Tibial nerve (tissue), 4 donors: ENCODE results near the gene EPS8. TPM values are rescaled to one million over a fixed set of nuclear protein-coding genes. Genes with fewer than 3 reads are reported as not detected.

ENCODE experiments used
- DNase-seq, 2 donors: peaks; one replicate each; pipeline ENCODE4 v3.0.0-alpha.2; 2019; ENCODE audit warnings: low spot score in 2 of 2
- H3K27ac ChIP-seq, 4 donors: fragments of 200-600 bp; sonication (generic) in 3 of 4; one replicate each; pipeline ENCODE4 v1.5.1; 2017 to 2019; ENCODE audit warnings: mild to moderate bottlenecking in 1 of 4
- H3K27me3 ChIP-seq, 2 donors: fragments of 200-600 bp; sonication (generic) in 1 of 2; one replicate each; pipeline versions ENCODE4 v1.5.1 to v1.6.0; 2017 to 2019
- H3K36me3 ChIP-seq, 3 donors: fragments of 200-600 bp; sonication (generic); one replicate each; pipeline ENCODE4 v1.5.1; 2018 to 2019
- H3K4me1 ChIP-seq, 4 donors: fragments of 200-600 bp; sonication (generic) in 3 of 4; one replicate each; pipeline ENCODE4 v1.5.1; 2017 to 2019
- H3K4me3 ChIP-seq, 4 donors: fragments of 200-600 bp; sonication (generic) in 3 of 4; one replicate each; pipeline ENCODE4 v1.5.1; 2017 to 2019; ENCODE audit warnings: mild to moderate bottlenecking in 1 of 4, moderate library complexity in 1 of 4
- H3K9me3 ChIP-seq, 4 donors: fragments of 200-600 bp; sonication (generic) in 3 of 4; one replicate each; pipeline ENCODE4 v1.5.1; 2017 to 2019
- CTCF ChIP-seq, 5 experiments: fragments of 200-600 bp in 3 of 5; fragments of 450-650 bp in 2 of 5; sonication (generic) in 3 of 5; IDR thresholded peaks; one replicate each; pipeline ENCODE4 v1.5.1; 2016 to 2019; ENCODE audit warnings: antibody characterized with exemption in 5 of 5, mild to moderate bottlenecking in 3 of 5, moderate library complexity in 2 of 5
- EP300 ChIP-seq, 2 donors: sonication (generic); formaldehyde crosslinking; IDR thresholded peaks; one replicate each; pipeline ENCODE4 v1.6.1; 2017; ENCODE audit warnings: antibody characterized with exemption in 2 of 2, mild to moderate bottlenecking in 1 of 2
- POLR2A ChIP-seq, 2 donors: fragments of 450-650 bp; IDR thresholded peaks; one replicate each; pipeline ENCODE4 v1.6.1; 2017; ENCODE audit warnings: antibody characterized with exemption in 2 of 2, mild to moderate bottlenecking in 2 of 2, moderate library complexity in 2 of 2
- WGBS, 2 donors: methylation state at CpG; one replicate each; pipeline ENCODE4 v1.1.5; 2018; 5-methylcytosine and 5-hydroxymethylcytosine counted together
- total RNA-seq, 4 donors: library from RNA; depleted of rRNA; stranded (reverse); fragments of >200 nt; gene quantifications; one replicate each; pipeline ENCODE4 v1.1.0, GENCODE V29; 2016

The EPS8 gene
- total RNA-seq, 4 donors from 2014 or later: 153 to 215 (median 193) TPM

GRCh38 chr12:15774819-15775218, 14.4 kb downstream of the EPS8 start:
- WGBS, 2 donors: 65 to 67% methylated on average over 1 of the region's 1 CpG
- no peak for DNase-seq
- TF ChIP-seq EP300 (IDR thresholded peaks at IDR 0.05): no peak
- Histone ChIP-seq H3K27me3 (no peaks in the 10 kb centered on the region), H3K27ac (no peak overlapping the region), H3K4me3 (no peak overlapping the region), H3K36me3 (no peaks in the 10 kb centered on the region), H3K4me1 (peaks cover 0 to 63% (median 24%) of the 10 kb centered on the region in 4 donors), H3K9me3 (no peaks in the 10 kb centered on the region)

GRCh38 chr12:15772405-15773018, 16.7 kb downstream of the EPS8 start:
- Histone ChIP-seq H3K4me3 (no peak overlapping the region), H3K27ac (no peak overlapping the region), H3K9me3 (no peaks in the 10 kb centered on the region), H3K27me3 (no peaks in the 10 kb centered on the region), H3K4me1 (peaks cover 0 to 78% (median 19%) of the 10 kb centered on the region in 4 donors), H3K36me3 (no peaks in the 10 kb centered on the region)
- WGBS, 2 donors: 96 to 100% methylated on average over 2 of the region's 2 CpGs
- TF ChIP-seq CTCF (IDR thresholded peaks at IDR 0.05) (peak in 2 of 5 experiments; percentile 29 to 33), POLR2A (IDR thresholded peaks at IDR 0.05) (no peak)
- no peak for DNase-seq

GRCh38 chr12:15770581-15770980, 18.6 kb downstream of the EPS8 start:
- H3K4me1 ChIP-seq: peaks cover 0 to 75% (median 15%) of the 10 kb centered on the region in 4 donors
- H3K36me3 ChIP-seq: no peaks in the 10 kb centered on the region
- no peak for TF ChIP-seq EP300 (IDR thresholded peaks at IDR 0.05)
- no peak for TF ChIP-seq CTCF (IDR thresholded peaks at IDR 0.05)
- TF ChIP-seq POLR2A (IDR thresholded peaks at IDR 0.05): no peak
- DNase-seq: no peak
- WGBS, 2 donors: 35 to 59% methylated on average over 1 of the region's 1 CpG
- no peaks in the 10 kb centered on the region for H3K9me3 ChIP-seq
- H3K27me3 ChIP-seq: no peaks in the 10 kb centered on the region
- peak overlapping the region in 2 of 4 donors; percentile 76 to 81 for H3K27ac ChIP-seq
- no peak overlapping the region for H3K4me3 ChIP-seq

- peak overlapping the region in 2 of 4 donors; percentile 76 to 81 for H3K27ac ChIP-seq
- peaks cover 0 to 74% (median 15%) of the 10 kb centered on the region in 4 donors for H3K4me1 ChIP-seq
- no peak overlapping the region for H3K4me3 ChIP-seq
- H3K27me3 ChIP-seq: no peaks in the 10 kb centered on the region
- H3K9me3 ChIP-seq: no peaks in the 10 kb centered on the region
- 37 to 39% methylated on average over 3 of the region's 3 CpGs for WGBS, 2 donors
- TF ChIP-seq CTCF (IDR thresholded peaks at IDR 0.05) (no peak), POLR2A (IDR thresholded peaks at IDR 0.05) (no peak), EP300 (IDR thresholded peaks at IDR 0.05) (no peak)
- H3K36me3 ChIP-seq: no peaks in the 10 kb centered on the region
- DNase-seq: no peak
These were observed 19.2 kb downstream of the EPS8 start for GRCh38 chr12:15770021-15770420.

GRCh38 chr12:15769586-15769985, 19.6 kb downstream of the EPS8 start:
- TF ChIP-seq EP300 (IDR thresholded peaks at IDR 0.05): no peak
- no peak for TF ChIP-seq CTCF (IDR thresholded peaks at IDR 0.05)
- no peak for TF ChIP-seq POLR2A (IDR thresholded peaks at IDR 0.05)
- no peaks in the 10 kb centered on the region for H3K9me3 ChIP-seq
- H3K36me3 ChIP-seq: no peaks in the 10 kb centered on the region
- H3K27ac ChIP-seq: peak overlapping the region in 2 of 4 donors; percentile 76 to 81
- H3K4me1 ChIP-seq: peaks cover 0 to 76% (median 14%) of the 10 kb centered on the region in 4 donors
- no peak for DNase-seq
- WGBS, 2 donors: 38% methylated on average over 3 of the region's 3 CpGs
- no peak overlapping the region for H3K4me3 ChIP-seq
- H3K27me3 ChIP-seq: no peaks in the 10 kb centered on the region
